Measurements from ENCODE around the gene MSMO1.
A peak's percentile ranks its signal among the peaks of the same experiment; 100 is the strongest.

Gene MSMO1

DNA sequence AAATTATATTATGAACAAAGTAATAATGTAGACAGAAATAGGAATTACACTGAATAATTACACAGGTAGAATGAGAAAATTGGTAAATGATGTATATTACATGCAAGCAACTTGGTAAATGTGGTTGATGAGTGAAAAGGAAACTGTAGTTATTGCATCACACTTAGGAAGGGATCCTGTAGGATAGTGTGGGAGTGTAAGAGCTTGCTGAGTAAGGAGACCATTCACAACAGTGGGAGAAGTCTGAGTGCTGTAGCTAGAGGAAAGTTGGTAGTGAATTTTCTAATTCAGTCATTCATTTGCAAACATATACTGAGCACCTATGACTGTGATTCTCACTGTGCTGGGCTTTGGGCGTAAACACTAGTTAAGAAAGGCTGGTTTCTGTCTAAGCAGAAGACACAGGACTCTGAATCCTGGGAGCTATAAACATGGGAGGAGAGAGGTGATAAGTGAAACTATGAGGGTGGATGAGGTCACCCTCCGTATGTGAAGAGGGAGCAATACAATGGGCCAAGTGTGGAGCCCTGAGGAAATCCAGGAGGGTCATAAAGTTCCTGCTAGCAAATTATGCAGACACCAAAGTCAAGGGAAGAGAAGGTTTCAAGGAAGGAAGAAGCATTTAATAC is 37.1 kb downstream of the MSMO1 start:
- no peaks in the 10 kb centered on the region for H3K4me1 Mint-ChIP-seq (ENCODE audit: low read depth)
- H3K36me3 Mint-ChIP-seq: no peaks in the 10 kb centered on the region

DNA sequence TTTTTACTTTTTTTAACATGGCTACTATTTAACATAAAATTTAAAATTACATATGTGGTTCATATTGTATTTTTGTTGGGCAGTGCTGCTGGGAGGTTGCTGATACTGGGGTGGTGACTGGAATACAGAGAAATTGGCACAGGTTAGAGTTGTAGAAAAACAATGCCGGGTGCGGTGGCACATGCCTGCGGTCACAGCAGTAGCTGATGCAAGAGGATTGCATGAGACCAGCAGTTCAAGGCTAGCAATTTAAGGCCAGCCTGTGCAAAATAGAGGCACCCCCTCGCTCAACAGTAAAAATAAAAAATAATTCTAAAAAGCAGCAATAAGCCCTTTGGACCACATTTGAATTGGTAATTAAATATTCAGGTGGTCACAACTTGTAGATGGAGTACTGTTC is 39.6 kb downstream of the MSMO1 start:
- Mint-ChIP-seq H3K4me3 (no peak overlapping the region), H3K4me1 (ENCODE audit: low read depth) (no peaks in the 10 kb centered on the region), H3K36me3 (no peaks in the 10 kb centered on the region), H3K27ac (no peak overlapping the region), H3K9me3 (ENCODE audit: low read depth) (no peaks in the 10 kb centered on the region), H3K27me3 (peaks cover 1% of the 10 kb centered on the region)

More for the DNA sequence above, 37.1 kb downstream of the MSMO1 start:
- Mint-ChIP-seq H3K4me3 (no peak overlapping the region), H3K9me3 (ENCODE audit: low read depth) (no peaks in the 10 kb centered on the region), H3K27ac (no peak overlapping the region), H3K27me3 (peaks cover 7% of the 10 kb centered on the region)

DNA sequence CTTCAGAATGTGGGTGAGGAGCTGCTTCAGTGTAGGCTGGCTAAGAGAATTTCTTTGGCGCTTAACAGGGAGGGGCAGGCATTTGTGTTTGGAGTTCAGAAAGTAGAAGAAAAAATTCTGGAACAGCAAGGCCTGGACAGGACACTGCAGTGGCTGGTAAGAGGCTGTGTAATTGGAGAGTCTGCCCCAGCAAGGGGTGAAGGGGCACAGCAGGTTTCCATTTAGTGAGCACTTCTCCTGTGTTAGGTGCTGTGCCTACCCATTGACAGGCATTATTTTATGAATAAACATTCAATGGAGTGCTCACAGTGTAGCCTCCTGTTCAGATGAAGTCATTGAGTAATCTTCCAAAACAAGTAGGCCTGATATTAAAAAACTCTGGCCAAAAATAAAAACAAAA is 40.6 kb downstream of the MSMO1 start:
- no peaks in the 10 kb centered on the region for H3K9me3 Mint-ChIP-seq (ENCODE audit: low read depth)
- H3K4me3 Mint-ChIP-seq: no peak overlapping the region
- H3K36me3 Mint-ChIP-seq: no peaks in the 10 kb centered on the region
- H3K27me3 Mint-ChIP-seq: no peaks in the 10 kb centered on the region
- no peaks in the 10 kb centered on the region for H3K4me1 Mint-ChIP-seq (ENCODE audit: low read depth)
- no peak overlapping the region for H3K27ac Mint-ChIP-seq

DNA sequence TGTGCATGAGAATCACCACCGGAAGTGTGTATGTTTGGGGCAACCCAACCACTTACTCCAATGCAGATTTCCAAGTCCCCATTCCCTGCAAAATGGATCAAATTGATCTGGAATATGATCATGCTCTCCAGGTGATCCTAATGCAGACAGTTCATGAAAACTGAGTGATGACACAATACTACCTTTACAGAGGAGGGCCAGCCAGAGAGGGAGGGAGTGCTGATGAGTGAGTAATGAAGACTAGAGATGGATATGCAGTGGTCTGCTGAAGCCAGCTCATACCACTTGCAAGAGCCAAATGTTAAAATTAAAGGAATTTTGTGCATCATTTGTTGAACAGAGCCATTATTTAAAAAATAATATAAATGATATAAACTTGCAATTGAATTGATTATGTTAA is 41.1 kb downstream of the MSMO1 start:
- no peaks in the 10 kb centered on the region for H3K27me3 Mint-ChIP-seq
- no peak overlapping the region for H3K27ac Mint-ChIP-seq
- no peaks in the 10 kb centered on the region for H3K9me3 Mint-ChIP-seq (ENCODE audit: low read depth)
- H3K4me1 Mint-ChIP-seq (ENCODE audit: low read depth): no peaks in the 10 kb centered on the region
- H3K36me3 Mint-ChIP-seq: no peaks in the 10 kb centered on the region
- no peak overlapping the region for H3K4me3 Mint-ChIP-seq

DNA sequence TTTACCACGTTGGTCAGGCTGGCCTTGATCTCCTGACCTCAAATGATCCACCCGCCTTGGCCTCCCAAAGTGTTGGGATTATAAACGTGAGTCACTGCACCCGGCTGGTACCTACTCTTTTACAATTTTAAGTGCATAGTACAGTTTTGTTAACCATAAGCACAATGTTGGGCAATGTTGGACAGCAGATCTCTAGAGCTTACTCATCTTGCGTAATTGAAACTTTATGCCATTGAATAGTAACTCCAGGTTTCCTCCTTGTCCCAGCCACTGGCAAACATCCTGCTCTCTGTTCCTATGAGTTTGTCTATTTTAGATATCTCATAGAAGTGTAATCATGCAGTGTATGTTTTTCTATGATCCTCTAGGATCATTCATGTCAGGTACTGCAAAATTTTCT is 42.1 kb downstream of the MSMO1 start:
- H3K27me3 Mint-ChIP-seq: no peaks in the 10 kb centered on the region
- no peak overlapping the region for H3K4me3 Mint-ChIP-seq
- H3K27ac Mint-ChIP-seq: no peak overlapping the region
- H3K9me3 Mint-ChIP-seq (ENCODE audit: low read depth): peaks cover 4% of the 10 kb centered on the region
- no peaks in the 10 kb centered on the region for H3K4me1 Mint-ChIP-seq (ENCODE audit: low read depth)
- H3K36me3 Mint-ChIP-seq: no peaks in the 10 kb centered on the region

DNA sequence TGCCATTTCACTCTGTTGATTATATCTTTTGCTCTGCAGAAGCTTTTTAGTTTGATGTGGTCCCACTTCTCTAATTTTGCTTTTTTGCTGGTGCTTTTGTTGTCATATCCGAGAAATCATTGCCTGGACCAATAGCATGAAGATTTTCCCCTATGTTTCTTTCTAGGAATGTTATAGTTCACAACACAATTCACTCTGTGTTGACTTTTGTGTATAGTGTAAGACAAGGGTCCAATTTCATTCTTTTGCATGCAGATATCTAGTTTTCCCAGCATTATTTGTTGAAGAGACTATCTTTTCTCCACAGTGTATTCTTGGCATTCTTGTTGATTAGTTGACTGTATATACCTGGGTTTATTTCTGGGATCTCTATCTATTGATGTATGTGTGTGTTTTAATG is 43.1 kb downstream of the MSMO1 start:
- Mint-ChIP-seq H3K27me3 (peaks cover 4% of the 10 kb centered on the region), H3K4me1 (ENCODE audit: low read depth) (peaks cover 3% of the 10 kb centered on the region), H3K4me3 (no peak overlapping the region), H3K36me3 (no peaks in the 10 kb centered on the region), H3K27ac (no peak overlapping the region), H3K9me3 (ENCODE audit: low read depth) (peaks cover 5% of the 10 kb centered on the region)

DNA sequence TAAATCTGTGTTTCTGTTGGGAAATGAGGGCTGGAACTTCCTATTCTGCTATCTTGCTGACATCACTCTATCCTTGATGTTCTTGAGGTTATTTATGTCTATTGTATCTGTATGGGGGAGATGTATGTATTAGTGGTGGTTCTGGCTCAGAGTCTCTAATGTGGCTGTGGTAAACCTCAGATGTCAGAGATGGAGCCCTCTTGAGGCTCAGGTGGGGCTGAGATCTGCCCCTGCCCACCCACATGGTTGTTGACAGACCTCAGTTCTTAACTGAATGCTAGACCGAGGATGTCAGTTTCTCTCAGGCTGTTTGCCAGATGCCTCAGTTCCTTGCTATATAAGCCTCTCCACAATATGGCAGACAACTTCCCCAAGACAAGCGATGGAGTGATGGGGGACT is 48.0 kb downstream of the MSMO1 start:
- Mint-ChIP-seq H3K9me3 (ENCODE audit: low read depth) (peaks cover 5% of the 10 kb centered on the region), H3K36me3 (no peaks in the 10 kb centered on the region), H3K27me3 (peaks cover 22% of the 10 kb centered on the region), H3K4me1 (ENCODE audit: low read depth) (peaks cover 6% of the 10 kb centered on the region), H3K27ac (no peak overlapping the region), H3K4me3 (no peak overlapping the region)

DNA sequence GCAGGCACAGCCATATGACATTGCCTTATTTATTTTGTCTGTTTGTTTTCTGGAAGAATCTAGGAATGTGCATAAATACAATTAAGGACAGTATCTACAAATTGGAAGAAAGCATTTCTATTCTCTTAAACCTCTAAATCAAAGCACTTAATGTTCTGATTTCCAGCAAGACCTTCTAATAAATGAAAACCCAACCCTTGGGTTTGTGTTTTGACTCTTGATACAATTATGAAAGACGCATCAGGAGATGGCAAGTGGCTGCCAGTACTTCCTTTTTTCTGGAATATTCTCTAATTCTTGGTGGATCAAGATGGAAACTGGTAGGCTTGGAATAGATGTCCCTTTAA is 50.9 kb downstream of the MSMO1 start:
- Mint-ChIP-seq H3K27ac (no peak overlapping the region), H3K4me3 (peak overlapping the region; percentile 81), H3K4me1 (ENCODE audit: low read depth) (peaks cover 6% of the 10 kb centered on the region), H3K36me3 (no peaks in the 10 kb centered on the region), H3K9me3 (ENCODE audit: low read depth) (peaks cover 5% of the 10 kb centered on the region), H3K27me3 (peaks cover 31% of the 10 kb centered on the region)

DNA sequence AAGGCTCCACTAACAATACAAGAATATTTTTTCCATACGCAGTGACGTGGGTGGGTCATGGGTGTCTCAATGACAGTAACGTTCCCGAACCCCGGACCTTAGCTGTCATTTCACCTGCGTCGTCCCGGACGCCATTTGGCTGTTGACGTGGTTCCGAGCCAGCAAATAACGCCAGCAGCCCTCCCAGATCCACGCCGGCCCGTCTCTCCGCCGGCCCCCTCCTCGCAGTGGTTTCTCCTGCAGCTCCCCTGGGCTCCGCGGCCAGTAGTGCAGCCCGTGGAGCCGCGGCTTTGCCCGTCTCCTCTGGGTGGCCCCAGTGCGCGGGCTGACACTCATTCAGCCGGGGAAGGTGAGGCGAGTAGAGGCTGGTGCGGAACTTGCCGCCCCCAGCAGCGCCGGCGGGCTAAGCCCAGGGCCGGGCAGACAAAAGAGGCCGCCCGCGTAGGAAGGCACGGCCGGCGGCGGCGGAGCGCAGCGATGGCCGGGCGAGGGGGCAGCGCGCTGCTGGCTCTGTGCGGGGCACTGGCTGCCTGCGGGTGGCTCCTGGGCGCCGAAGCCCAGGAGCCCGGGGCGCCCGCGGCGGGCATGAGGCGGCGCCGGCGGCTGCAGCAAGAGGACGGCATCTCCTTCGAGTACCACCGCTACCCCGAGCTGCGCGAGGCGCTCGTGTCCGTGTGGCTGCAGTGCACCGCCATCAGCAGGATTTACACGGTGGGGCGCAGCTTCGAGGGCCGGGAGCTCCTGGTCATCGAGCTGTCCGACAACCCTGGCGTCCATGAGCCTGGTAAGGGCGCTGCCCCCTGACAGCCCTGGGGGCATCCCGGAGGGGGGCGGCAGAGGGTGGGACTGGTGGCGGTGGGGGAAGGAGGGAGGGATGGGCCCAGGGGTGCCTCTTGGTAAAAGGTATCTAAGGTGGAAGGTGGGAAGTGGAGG is 51.5 kb downstream of the MSMO1 start, which contains the start of gene CPE:
Gene CPE (plus strand): TSS at position 264 of the 933 bp plus-strand sequence. CDS start 214 bp downstream, at position 478.
- Mint-ChIP-seq H3K9me3 (ENCODE audit: low read depth) (peaks cover 5% of the 10 kb centered on the region), H3K27ac (no peak within 1 kb of the TSS), H3K4me1 (ENCODE audit: low read depth) (peaks cover 6% of the 10 kb centered on the region), H3K4me3 (peak within 1 kb of the TSS; percentile 81), H3K27me3 (peaks cover 31% of the 10 kb centered on the region), H3K36me3 (no peaks in the 10 kb centered on the region)

DNA sequence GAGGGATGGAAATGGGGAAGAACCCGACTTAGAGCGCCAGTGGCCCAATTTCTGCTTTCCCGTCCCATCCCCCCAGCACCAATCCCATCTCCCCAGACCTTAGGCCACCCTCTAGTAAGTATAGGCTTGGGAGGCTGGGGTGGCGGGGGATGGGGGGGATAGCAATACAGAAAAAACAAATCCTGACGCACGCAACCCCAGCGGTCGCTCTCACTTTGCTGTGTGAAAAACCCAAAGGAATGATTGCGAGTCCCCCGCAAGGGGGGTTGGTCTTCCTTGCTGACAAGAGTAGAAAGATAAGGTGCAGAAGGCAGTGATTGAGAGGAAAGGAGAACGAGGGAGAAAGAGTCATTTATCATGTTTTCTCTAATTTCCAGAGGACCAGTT is 52.2 kb downstream of the MSMO1 start:
- H3K27me3 Mint-ChIP-seq: peaks cover 31% of the 10 kb centered on the region
- no peaks in the 10 kb centered on the region for H3K36me3 Mint-ChIP-seq
- peaks cover 6% of the 10 kb centered on the region for H3K4me1 Mint-ChIP-seq (ENCODE audit: low read depth)
- peak overlapping the region; percentile 67 for H3K4me3 Mint-ChIP-seq
- no peak overlapping the region for H3K27ac Mint-ChIP-seq
- H3K9me3 Mint-ChIP-seq (ENCODE audit: low read depth): no peaks in the 10 kb centered on the region

DNA sequence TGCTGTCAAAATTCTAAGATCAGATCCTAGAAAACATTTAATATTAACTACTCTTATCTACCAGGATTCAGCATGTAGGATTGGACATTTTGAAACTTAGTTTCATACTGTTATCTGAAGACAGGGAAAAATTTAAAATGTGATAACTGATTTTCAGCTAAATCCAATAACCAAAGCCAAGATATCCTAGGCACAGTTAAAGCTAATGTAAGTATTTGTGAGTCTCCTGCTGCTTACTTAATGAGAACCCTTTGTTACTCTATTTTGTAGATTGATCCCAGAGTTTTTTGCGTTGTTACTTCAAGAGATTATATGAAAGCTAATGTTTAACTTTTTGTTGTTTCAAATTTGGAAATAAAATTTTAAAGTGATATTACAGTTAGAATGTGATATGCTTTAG is 53.3 kb downstream of the MSMO1 start:
- Mint-ChIP-seq H3K27ac (no peak overlapping the region), H3K4me1 (ENCODE audit: low read depth) (peaks cover 2% of the 10 kb centered on the region), H3K27me3 (peaks cover 26% of the 10 kb centered on the region), H3K9me3 (ENCODE audit: low read depth) (no peaks in the 10 kb centered on the region), H3K36me3 (no peaks in the 10 kb centered on the region), H3K4me3 (no peak overlapping the region)

DNA sequence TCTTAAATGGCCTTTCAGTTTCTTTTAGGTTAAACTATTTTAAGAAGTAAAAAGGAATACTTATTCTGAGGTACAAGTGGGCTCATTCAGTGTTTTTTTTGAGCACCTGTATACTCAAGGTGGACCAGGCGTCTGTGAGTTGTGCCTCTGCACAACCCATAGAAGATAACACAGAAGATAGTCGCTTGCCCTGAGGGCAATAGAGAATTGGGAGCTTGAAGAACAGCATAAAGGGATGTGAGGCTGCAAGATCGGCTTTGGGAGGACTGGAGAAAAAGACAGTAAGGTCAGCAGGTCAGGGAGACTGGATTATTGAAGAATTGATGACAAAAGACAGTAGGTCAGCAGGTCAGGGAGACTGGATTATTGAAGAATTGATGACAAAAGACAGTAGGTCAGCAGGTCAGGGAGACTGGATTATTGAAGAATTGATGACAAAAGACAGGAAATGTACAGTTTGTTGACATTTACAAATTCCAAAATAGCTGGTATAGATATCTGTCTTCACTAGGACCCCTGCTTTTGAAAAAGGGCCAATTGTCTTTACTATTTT is 54.4 kb downstream of the MSMO1 start:
- Mint-ChIP-seq H3K4me3 (no peak overlapping the region), H3K27me3 (peaks cover 23% of the 10 kb centered on the region), H3K9me3 (ENCODE audit: low read depth) (no peaks in the 10 kb centered on the region), H3K4me1 (ENCODE audit: low read depth) (peaks cover 2% of the 10 kb centered on the region), H3K36me3 (no peaks in the 10 kb centered on the region), H3K27ac (no peak overlapping the region)

DNA sequence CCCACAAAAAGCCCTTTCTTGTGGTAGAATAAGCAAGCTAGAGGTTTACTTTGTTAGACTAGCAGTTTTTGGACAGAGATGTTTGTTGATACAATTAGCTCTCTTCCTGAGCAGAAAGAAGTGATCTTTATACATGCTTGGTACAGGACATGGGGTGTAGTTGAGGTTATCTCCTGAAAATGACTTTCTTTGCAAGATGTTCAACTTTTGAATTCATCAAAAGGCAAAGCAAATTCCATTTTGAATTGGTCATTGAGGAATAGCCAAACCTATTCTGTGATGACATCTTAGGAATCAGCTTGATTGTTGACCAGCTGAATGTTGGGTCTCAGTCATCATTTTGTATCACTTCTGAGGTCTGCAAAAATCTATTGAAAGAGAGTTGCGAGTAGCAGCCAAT is 55.2 kb downstream of the MSMO1 start:
- H3K9me3 Mint-ChIP-seq (ENCODE audit: low read depth): no peaks in the 10 kb centered on the region

DNA sequence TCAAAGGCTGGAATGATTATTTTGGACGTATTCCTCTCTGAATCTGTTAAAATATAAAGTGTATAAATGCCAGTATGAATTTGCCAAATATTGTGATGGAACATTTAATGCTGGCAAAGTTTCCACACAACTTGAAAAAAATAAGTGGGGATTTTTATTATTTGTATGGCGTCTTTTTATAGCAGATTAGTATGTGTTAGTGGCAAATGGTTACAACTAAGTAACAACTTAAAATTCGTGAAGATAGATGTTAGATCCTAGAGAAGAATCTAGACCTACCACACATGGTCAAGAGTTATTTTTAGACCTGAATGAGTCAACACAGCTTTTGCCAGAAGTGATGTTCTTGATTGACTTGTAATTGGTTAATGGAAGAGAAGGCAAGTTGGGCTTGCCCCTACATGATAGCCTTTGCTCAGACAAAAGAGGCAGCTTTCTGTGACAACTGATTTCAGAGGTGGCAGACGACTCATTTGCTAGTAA is 56.2 kb downstream of the MSMO1 start:
- Mint-ChIP-seq H3K27me3 (peaks cover 16% of the 10 kb centered on the region), H3K4me1 (ENCODE audit: low read depth) (no peaks in the 10 kb centered on the region), H3K27ac (no peak overlapping the region), H3K4me3 (no peak overlapping the region), H3K9me3 (ENCODE audit: low read depth) (no peaks in the 10 kb centered on the region), H3K36me3 (no peaks in the 10 kb centered on the region)

More for the DNA sequence above, 55.2 kb downstream of the MSMO1 start:
- Mint-ChIP-seq H3K4me1 (ENCODE audit: low read depth) (peaks cover 2% of the 10 kb centered on the region), H3K27me3 (peaks cover 23% of the 10 kb centered on the region), H3K27ac (no peak overlapping the region), H3K4me3 (no peak overlapping the region), H3K36me3 (no peaks in the 10 kb centered on the region)

DNA sequence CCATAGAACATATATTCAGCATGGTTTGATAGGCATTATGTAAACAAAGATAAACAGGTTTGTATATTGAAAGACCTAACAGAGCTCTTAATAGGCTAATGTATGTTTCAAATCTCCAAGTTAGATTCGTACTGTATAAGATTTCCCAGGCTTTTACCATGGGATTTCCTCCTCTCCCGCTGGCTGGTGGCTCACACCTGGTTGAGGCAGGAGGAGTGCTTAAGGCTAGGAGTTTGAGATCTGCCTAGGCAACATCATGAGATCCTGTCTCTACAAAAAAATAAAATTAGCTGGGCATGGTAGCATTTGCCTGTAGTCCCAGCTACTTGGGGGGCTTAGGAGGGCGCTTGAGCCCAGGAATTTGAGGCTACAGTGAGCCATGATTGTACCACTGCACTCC is 56.7 kb downstream of the MSMO1 start:
- peaks cover 16% of the 10 kb centered on the region for H3K27me3 Mint-ChIP-seq
- no peaks in the 10 kb centered on the region for H3K4me1 Mint-ChIP-seq (ENCODE audit: low read depth)
- H3K27ac Mint-ChIP-seq: no peak overlapping the region
- no peaks in the 10 kb centered on the region for H3K9me3 Mint-ChIP-seq (ENCODE audit: low read depth)
- no peaks in the 10 kb centered on the region for H3K36me3 Mint-ChIP-seq
- H3K4me3 Mint-ChIP-seq: no peak overlapping the region
